Measurements from ENCODE around the gene ARNT2.

GRCh38 chr15:80600626-80601025 lies 196.4 kb downstream of the ARNT2 start:
- TF ChIP-seq REST (IDR thresholded peaks at IDR 0.05) = no peak
- TF ChIP-seq CTCF (IDR thresholded peaks at IDR 0.05) = no peak

Data from A549 (cell line).